ENCODE measurements around the gene RCOR1. TPM values are rescaled to one million over a fixed set of nuclear protein-coding genes. Genes with fewer than 3 reads are reported as not detected.
A peak's percentile ranks its signal among the peaks of the same experiment; 100 is the strongest.

The RCOR1 gene
- total RNA-seq, 1 experiment from 2014 or later = 34.1 TPM

GRCh38 chr14:102610968-102611811, 18.7 kb downstream of the RCOR1 start:
- no peaks in the 10 kb centered on the region for H3K9me3 ChIP-seq (ENCODE audit: control insufficient read depth, low read depth, low read length)
- no peaks in the 10 kb centered on the region for H3K4me1 ChIP-seq (ENCODE audit: insufficient read depth, low read length)
- no peak overlapping the region for H3K18ac ChIP-seq (ENCODE audit: insufficient read length, low read depth, low read length)
- no peaks in the 10 kb centered on the region for H3K27me3 ChIP-seq (ENCODE audit: insufficient read depth, low read length)
- H2BK120ac ChIP-seq (ENCODE audit: low read depth, low read length, poor library complexity, severe bottlenecking) = no peak overlapping the region
- Mint-ChIP-seq H3K36me3 (ENCODE audit: insufficient read depth in 1 of 3, low read depth in 3 of 3) (peaks cover 2 to 18% (median 11%) of the 10 kb centered on the region in 3 experiments; a peak in 5 of 7 replicates), H3K9me3 (no peaks in the 10 kb centered on the region), H3K27me3 (ENCODE audit: low read depth) (no peaks in the 10 kb centered on the region), H3K27ac (0 out of 7 replicates have a peak overlapping the region, but pooled peaks of 1 of the 3 experiments have one; percentile 13), H3K4me3 (no peak overlapping the region), H3K4me1 (0 out of 4 replicates have a peak, but pooled peaks cover 0 to 1% of the 10 kb centered on the region in 2 experiments)
- no peak overlapping the region for H4K8ac ChIP-seq (replicated peaks; ENCODE audit: insufficient read length, low read depth, low read length)
- no peak overlapping the region for H3K56ac ChIP-seq (ENCODE audit: insufficient read length, low read depth, low read length)
- H3K9ac ChIP-seq (ENCODE audit: extremely low read depth, insufficient read length, low read length) = no peak overlapping the region
- H2BK15ac ChIP-seq (ENCODE audit: low read depth, low read length) = no peak overlapping the region
- peaks cover 7% of the 10 kb centered on the region for H3K79me1 ChIP-seq (ENCODE audit: insufficient read depth, low read depth, low read length, poor library complexity, severe bottlenecking)
- no peak overlapping the region for H3K23ac ChIP-seq (ENCODE audit: insufficient read length, low read depth, low read length)
- H4K20me1 ChIP-seq (ENCODE audit: control insufficient read depth, insufficient read depth, insufficient read length) = no peaks in the 10 kb centered on the region
- no peak overlapping the region for H2BK5ac ChIP-seq (ENCODE audit: insufficient read length, low read length)
- no peak for TF ChIP-seq CTCF (conservative IDR thresholded peaks at IDR 0.05)
- H4K5ac ChIP-seq (ENCODE audit: insufficient read length, low read depth, low read length) = no peak overlapping the region
- no peak overlapping the region for H2BK12ac ChIP-seq (ENCODE audit: insufficient read length, low read depth, low read length)
- H2BK20ac ChIP-seq (ENCODE audit: low read depth, low read length, poor library complexity, severe bottlenecking) = no peak overlapping the region
- DNase-seq = no peak
- no peak overlapping the region for H3K27ac ChIP-seq (ENCODE audit: insufficient read length, low read depth, low read length)
- no peak overlapping the region for H3K4ac ChIP-seq (ENCODE audit: low read depth, low read length)
- H3K4me2 ChIP-seq (ENCODE audit: insufficient read depth, insufficient read length, low read length) = no peak overlapping the region
- no CpG with 5 or more reads among the region's 5 CpGs for WGBS (ENCODE audit: extremely low coverage, insufficient read length, low lambda C conversion rate)
- H3K23me2 ChIP-seq (ENCODE audit: insufficient read length, low read depth, low read length, poor library complexity, severe bottlenecking) = no peaks in the 10 kb centered on the region
- H3T11ph ChIP-seq (ENCODE audit: low read length) = no peak overlapping the region
- no peak overlapping the region for H4K91ac ChIP-seq (ENCODE audit: insufficient read length, low read depth, low read length)
- no peak overlapping the region for H3K14ac ChIP-seq (ENCODE audit: insufficient read depth, low read length)
- peaks cover 13% of the 10 kb centered on the region; the same call in 1 of the 2 replicates for H3K79me2 ChIP-seq (ENCODE audit: insufficient read depth, low read length)
- no peak overlapping the region for H2AFZ ChIP-seq (ENCODE audit: low read length)
- no peak overlapping the region for H2AK5ac ChIP-seq (ENCODE audit: insufficient read length, low read length)
